Pons (tissue), 1 donor: ENCODE measurements around the gene CHD1L.
A peak's percentile ranks its signal among the peaks of the same experiment; 100 is the strongest.
"Not testable (repeated sequence)": the region's sequence is repeated elsewhere in the genome, so short reads cannot be mapped to it uniquely, and the experiment has no call there.

ENCODE experiments used
- DNase-seq: peaks from one replicate; pipeline ENCODE4 v3.0.0-alpha.2; 2016; ENCODE audit warnings: low spot score

The CHD1L gene

GRCh38 chr1:147233903-147234302 lies 8.6 kb upstream of the CHD1L start:
- not testable (repeated sequence) for DNase-seq

- no peak for DNase-seq
These were observed 6.7 kb upstream of the CHD1L start for GRCh38 chr1:147235822-147236221.

DNA sequence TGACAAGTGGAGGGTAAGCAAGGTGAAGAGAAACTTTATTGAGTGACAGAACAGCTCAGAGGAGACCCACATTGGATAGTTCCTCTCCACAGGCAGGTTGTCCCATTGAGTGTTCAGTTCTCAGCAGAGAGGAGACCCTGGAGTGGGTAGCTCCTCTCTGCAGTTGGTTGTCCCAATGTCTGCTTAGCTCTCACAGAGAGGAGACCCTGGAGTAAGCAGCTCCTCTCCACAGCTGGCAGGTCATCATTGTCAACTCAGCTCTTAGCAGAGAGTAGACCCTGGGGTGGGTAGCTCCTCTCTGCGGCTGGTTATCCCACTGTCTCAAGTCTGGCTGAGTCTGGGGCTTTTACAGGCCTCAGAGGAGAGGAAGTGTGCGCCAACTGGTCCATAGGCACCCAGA lies 6.0 kb upstream of the CHD1L start:
- no peak for DNase-seq

DNA sequence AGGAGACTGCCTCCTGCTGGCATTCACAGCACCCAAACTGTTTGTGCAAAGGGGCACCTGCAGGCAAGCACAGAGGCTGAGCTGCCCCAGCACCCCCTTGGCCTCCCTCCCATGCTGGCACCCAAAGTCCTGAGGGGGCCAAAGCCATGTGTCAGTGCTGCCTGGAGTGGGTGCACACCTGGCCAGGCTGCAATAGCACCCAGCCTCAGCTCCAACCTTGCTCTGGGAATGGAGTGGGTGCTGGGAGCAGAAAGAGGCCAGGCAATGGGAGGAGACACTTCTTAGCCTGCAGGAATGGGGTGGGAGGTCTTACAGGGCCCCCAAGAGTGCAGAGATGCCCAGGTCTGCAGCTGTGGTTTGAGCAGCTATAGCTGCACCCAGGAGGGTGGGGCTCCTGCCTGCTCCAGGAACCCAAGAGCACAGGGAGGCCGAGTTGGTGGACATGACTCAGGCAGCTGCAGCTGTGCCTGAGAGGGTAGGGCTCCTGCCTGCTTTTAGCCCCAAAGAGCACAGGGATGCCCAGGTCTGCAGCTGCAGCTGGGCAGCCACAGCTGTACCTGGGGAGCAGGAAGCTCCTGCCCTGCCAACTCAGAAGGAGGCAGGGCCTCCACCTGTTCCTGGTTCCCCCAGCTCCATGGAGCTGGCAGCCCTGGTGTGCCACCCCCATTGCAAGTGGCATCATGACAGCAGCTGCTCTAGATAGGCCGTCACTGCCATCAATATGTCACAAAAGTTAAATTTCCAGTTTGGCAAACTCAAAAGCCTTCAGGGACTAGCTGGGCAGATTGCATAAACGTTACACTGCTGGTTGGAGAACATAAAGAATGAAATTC lies 5.3 kb upstream of the CHD1L start:
- no peak for DNase-seq

- DNase-seq, result no peak
These were observed 4.2 kb upstream of the CHD1L start for GRCh38 chr1:147238053-147238902.

- DNase-seq, result no peak
These were observed 3.3 kb upstream of the CHD1L start for GRCh38 chr1:147238925-147239820.

- DNase-seq, result not testable (repeated sequence)
These were observed 2.3 kb upstream of the CHD1L start for GRCh38 chr1:147240131-147240721.

GRCh38 chr1:147241934-147242448 lies 493 bp upstream of the CHD1L start:
- DNase-seq, result no peak

- no peak for DNase-seq
These were observed 773 bp downstream of the CHD1L start for GRCh38 chr1:147243228-147243685.

GRCh38 chr1:147243841-147244240 lies 1.4 kb downstream of the CHD1L start:
- no peak for DNase-seq

- DNase-seq, result no peak
These were observed 2.6 kb downstream of the CHD1L start for GRCh38 chr1:147245129-147245528.

DNA sequence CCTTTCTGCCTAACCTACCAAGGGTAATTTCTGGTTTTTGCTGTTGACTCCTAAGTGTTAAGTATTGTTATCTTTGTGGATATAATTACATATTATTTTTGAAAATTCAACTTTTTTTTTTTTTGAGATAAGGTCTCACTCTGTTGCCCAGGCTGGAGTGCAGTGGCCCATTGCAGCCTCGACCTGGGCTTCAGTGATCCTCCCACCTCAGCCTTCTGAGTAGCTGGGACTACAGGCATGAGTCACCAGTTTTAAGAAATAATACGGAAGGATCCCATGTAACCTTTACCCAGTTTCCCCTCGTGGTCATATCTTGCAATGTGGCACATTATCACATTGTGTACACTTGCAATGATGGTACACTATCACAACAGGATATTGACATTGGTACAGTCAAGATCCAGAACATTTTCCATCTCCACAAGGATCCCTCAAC lies 3.1 kb downstream of the CHD1L start:
- no peak for DNase-seq

DNA sequence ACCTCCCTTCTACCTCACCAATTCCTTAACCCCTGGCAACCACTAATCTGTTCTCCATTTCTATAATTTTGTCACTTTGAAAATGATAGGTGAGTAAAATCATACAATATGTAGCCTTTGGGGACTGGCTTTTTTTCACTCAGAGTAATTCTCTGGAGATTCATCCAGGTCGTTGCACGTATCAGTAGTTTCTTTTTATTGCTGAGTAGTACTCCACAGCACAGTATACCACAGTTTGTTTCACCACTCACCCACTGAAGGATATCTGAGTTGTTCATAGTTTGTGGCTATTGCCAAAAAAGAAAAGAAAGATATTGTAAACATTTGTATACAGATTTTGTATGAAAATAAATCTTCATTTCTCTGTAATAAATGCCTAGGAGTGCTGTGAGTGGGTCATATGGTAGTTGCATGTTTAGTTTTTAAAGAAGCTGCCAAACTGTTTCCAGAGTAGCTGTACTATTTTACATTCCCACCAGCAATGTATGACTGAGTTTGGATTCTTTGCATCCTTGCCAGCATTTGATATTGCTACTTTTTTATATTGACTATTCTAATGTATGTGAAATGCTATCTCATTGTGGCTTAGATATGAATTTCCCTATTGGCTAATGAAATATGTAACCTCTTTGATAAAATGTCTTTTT lies 3.7 kb downstream of the CHD1L start:
- DNase-seq, result no peak

- peak; percentile 61 for DNase-seq
These were observed 4.6 kb downstream of the CHD1L start for GRCh38 chr1:147246910-147247655.

DNA sequence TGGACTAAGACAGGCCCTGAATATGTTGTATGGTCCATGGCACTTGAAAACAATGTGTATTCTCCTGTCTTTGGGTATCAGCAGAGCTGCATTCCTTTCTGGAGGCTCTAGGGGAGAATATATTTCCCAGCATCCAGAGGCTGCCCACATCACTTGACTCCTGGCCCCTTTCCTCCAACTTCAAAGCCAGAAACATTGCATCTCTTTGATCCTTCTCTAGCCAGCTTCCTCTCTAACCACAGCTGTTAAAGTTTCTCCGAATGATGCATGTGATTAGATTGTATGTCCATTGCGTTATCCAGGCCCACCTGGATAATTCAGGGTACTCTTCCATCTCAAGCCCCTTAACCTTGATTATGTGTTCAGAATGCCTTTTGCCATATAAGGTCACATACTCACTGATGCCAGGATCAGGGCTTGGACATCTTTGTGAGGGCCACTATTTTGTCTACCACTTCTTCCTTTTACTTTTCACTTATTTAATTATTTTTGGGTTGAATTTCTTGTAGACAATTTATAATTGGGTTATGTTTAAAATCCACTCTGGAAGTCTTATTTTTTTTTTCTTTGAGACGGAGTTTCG lies 5.3 kb downstream of the CHD1L start:
- DNase-seq, result no peak

GRCh38 chr1:147252540-147252939 lies 10.1 kb downstream of the CHD1L start:
- no peak for DNase-seq

DNA sequence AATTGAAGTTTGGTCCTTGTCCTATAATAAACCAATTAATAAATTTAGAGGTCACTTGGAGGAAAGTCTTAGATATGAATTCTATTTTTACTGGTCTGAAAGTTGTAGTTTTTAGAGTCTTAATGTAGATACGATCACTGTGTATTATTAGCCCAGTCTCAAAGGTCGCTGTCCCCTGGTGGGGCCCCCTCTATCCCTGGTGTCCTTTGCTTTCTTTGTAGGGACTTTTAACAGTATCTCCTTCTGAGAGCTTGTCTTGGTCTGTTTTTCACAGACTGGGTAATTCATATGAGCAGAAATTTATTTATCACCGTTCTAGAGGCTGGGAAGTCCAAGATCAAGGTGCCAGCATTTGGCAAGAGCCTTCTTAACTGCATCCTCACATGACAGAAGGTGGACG lies 18.5 kb downstream of the CHD1L start:
- DNase-seq, result no peak

- DNase-seq, result no peak
These were observed 21.8 kb downstream of the CHD1L start for GRCh38 chr1:147264158-147264768.

DNA sequence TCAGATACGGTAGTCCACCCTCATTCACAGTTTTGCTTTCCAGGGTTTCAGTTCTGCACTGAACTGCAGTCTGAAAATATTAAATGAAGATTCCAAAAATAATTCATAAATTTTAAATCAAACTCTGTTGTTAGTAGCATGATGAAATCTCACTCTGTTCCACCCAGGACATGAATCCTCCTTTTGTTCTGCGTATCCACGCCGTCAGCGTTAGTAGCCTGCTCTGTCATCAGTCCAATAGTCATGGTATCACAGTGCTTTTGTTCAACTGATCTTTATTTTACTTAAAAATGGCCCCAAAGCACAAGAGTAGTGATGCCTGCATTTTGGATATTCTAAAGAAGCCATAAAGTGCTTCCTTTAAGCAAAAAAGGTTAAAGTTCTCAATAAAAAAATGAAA lies 23.9 kb downstream of the CHD1L start:
- peak; percentile 90 for DNase-seq
